Chondrocyte (in vitro differentiated cells): ENCODE measurements around the gene MEGF6. TPM values are rescaled to one million over a fixed set of nuclear protein-coding genes. Genes with fewer than 3 reads are reported as not detected.
A peak's percentile ranks its signal among the peaks of the same experiment; 100 is the strongest.

ENCODE experiments used
- DNase-seq: peaks from one replicate; pipeline ENCODE4 v3.0.0; 2021; ENCODE audit warnings: mixed read lengths, low spot score
- H3K27ac Mint-ChIP-seq: one replicate; pipeline ENCODE4 v1.8.0; 2021; ENCODE audit warnings: mild to moderate bottlenecking, moderate library complexity, mixed read lengths; ENCODE audit not compliant: unreplicated experiment
- H3K27me3 Mint-ChIP-seq: 2 replicates; pipeline ENCODE4 v1.8.0; 2021; ENCODE audit warnings: low read depth, mixed read lengths
- H3K36me3 Mint-ChIP-seq: 2 replicates; pipeline ENCODE4 v1.8.0; 2021; ENCODE audit warnings: low read depth, mixed read lengths
- H3K4me1 Mint-ChIP-seq: 2 replicates; pipeline ENCODE4 v1.8.0; 2021; ENCODE audit warnings: low read depth, mild to moderate bottlenecking, mixed read lengths
- H3K4me3 Mint-ChIP-seq: one replicate; pipeline ENCODE4 v1.8.0; 2021; ENCODE audit warnings: mild to moderate bottlenecking, moderate library complexity, mixed read lengths; ENCODE audit not compliant: unreplicated experiment
- H3K9me3 Mint-ChIP-seq: 2 replicates; pipeline ENCODE4 v1.8.0; 2021; ENCODE audit warnings: low read depth, mixed read lengths
- CTCF ChIP-seq: fragments of 200-600 bp; sonication (generic); IDR thresholded peaks from 2 replicates; pipeline ENCODE4 v1.5.0; 2021; ENCODE audit warnings: antibody characterized with exemption, mild to moderate bottlenecking, moderate library complexity
- total RNA-seq: library from RNA; stranded (reverse); gene quantifications from 3 replicates; pipeline ENCODE4 v1.2.1, GENCODE V29; 2021

Gene MEGF6
- total RNA-seq, 1 donor from 2014 or later = 328 TPM

GRCh38 chr1:3539707-3540425, 71.4 kb downstream of the MEGF6 start:
- H3K36me3 Mint-ChIP-seq = no peaks in the 10 kb centered on the region
- no peaks in the 10 kb centered on the region for H3K27me3 Mint-ChIP-seq
- H3K4me1 Mint-ChIP-seq = peaks cover 54% of the 10 kb centered on the region
- no peak for DNase-seq
- peak overlapping the region; percentile 70 for H3K27ac Mint-ChIP-seq
- no peak overlapping the region for H3K4me3 Mint-ChIP-seq
- H3K9me3 Mint-ChIP-seq = no peaks in the 10 kb centered on the region
- no peak for TF ChIP-seq CTCF

GRCh38 chr1:3537359-3537758, 73.9 kb downstream of the MEGF6 start:
- no peaks in the 10 kb centered on the region for H3K27me3 Mint-ChIP-seq
- TF ChIP-seq CTCF = no peak
- H3K9me3 Mint-ChIP-seq = no peaks in the 10 kb centered on the region
- DNase-seq = no peak
- no peak overlapping the region for H3K4me3 Mint-ChIP-seq
- peaks cover 32% of the 10 kb centered on the region for H3K4me1 Mint-ChIP-seq
- no peaks in the 10 kb centered on the region for H3K36me3 Mint-ChIP-seq
- H3K27ac Mint-ChIP-seq = no peak overlapping the region

GRCh38 chr1:3536420-3537195, 74.7 kb downstream of the MEGF6 start:
- H3K4me1 Mint-ChIP-seq = peaks cover 28% of the 10 kb centered on the region
- TF ChIP-seq CTCF = no peak
- H3K36me3 Mint-ChIP-seq = no peaks in the 10 kb centered on the region
- no peaks in the 10 kb centered on the region for H3K9me3 Mint-ChIP-seq
- DNase-seq = no peak
- H3K27me3 Mint-ChIP-seq = no peaks in the 10 kb centered on the region
- no peak overlapping the region for H3K27ac Mint-ChIP-seq
- no peak overlapping the region for H3K4me3 Mint-ChIP-seq

- no peak overlapping the region for H3K27ac Mint-ChIP-seq
- H3K4me1 Mint-ChIP-seq = peaks cover 23% of the 10 kb centered on the region
- H3K36me3 Mint-ChIP-seq = no peaks in the 10 kb centered on the region
- no peak for DNase-seq
- H3K9me3 Mint-ChIP-seq = no peaks in the 10 kb centered on the region
- H3K27me3 Mint-ChIP-seq = no peaks in the 10 kb centered on the region
- no peak overlapping the region for H3K4me3 Mint-ChIP-seq
- no peak for TF ChIP-seq CTCF
Measured at GRCh38 chr1:3535732-3536131, 75.6 kb downstream of the MEGF6 start.

GRCh38 chr1:3534803-3535637, 76.3 kb downstream of the MEGF6 start:
- TF ChIP-seq CTCF = no peak
- no peak overlapping the region for H3K27ac Mint-ChIP-seq
- peaks cover 22% of the 10 kb centered on the region for H3K4me1 Mint-ChIP-seq
- no peak overlapping the region for H3K4me3 Mint-ChIP-seq
- no peak for DNase-seq
- H3K9me3 Mint-ChIP-seq = no peaks in the 10 kb centered on the region
- no peaks in the 10 kb centered on the region for H3K36me3 Mint-ChIP-seq
- H3K27me3 Mint-ChIP-seq = no peaks in the 10 kb centered on the region
